Right cardiac atrium (tissue), 5 donors: ENCODE data around the gene RAB3D. TPM values are rescaled to one million over a fixed set of nuclear protein-coding genes. Genes with fewer than 3 reads are reported as not detected.

Experiments
- ATAC-seq, 2 donors: fragments of 200-7000 bp; cut with Tn5 transposase; one replicate each; pipeline versions ENCODE4 v1.8.0 to v1.9.1; 2020; ENCODE audit warnings: moderate library complexity in 2 of 2, mild to moderate bottlenecking in 1 of 2
- DNase-seq, 3 donors: peaks; one replicate each; pipeline ENCODE4 v3.0.0-alpha.2; 2020
- H3K27ac ChIP-seq: one replicate; pipeline ENCODE4 v1.5.1; 2013; ENCODE audit warnings: mild to moderate bottlenecking, low read length, control low read depth, moderate library complexity
- H3K27me3 ChIP-seq: one replicate; pipeline ENCODE4 v1.6.1; 2013; ENCODE audit not compliant: control insufficient read depth, insufficient read depth
- H3K4me1 ChIP-seq: one replicate; pipeline ENCODE4 v1.6.1; 2013; ENCODE audit warnings: low read length; ENCODE audit not compliant: control insufficient read depth, insufficient read depth
- H3K4me3 ChIP-seq: one replicate; pipeline ENCODE4 v1.5.1; 2013; ENCODE audit warnings: low read length, control low read depth
- H3K9me3 ChIP-seq: one replicate; pipeline ENCODE4 v1.6.1; 2013; ENCODE audit warnings: low read length; ENCODE audit not compliant: control insufficient read depth
- WGBS: extraction: QIAGEN DNeasy Blood & Tissue Kit; methylation state at CpG from one replicate; pipeline ENCODE4 v1.1.7; 2013; 5-methylcytosine and 5-hydroxymethylcytosine counted together
- intact Hi-C, 4 donors: fragments of 100-400 bp; cut with DNase I; formaldehyde crosslinking; loops; one replicate each; pipeline versions ENCODE4 v1.11.0 to v1.14.0; 2022 to 2023
- polyA plus RNA-seq: library from polyadenylated mRNA; stranded (reverse); fragments of 200-250 nt; gene quantifications from one replicate; pipeline ENCODE4 v1.2.3, GENCODE V29; 2013
- total RNA-seq, 4 donors: library from RNA; stranded (reverse); fragmentation: NEBNext Ultra II Directional; extraction: Animal tissue kit (Norgen Biotek cat#: 25700); gene quantifications; one replicate each; pipeline ENCODE4 v1.2.1, GENCODE V29; 2021
- donor health status: healthy with polysubstance abuse.
- donor health status: DM: no; HTN: yes; CAD: no.
- donor health status: DM: no; HTN: no; CAD: no.
- donor health status: DM: no; HTN: yes; CAD: no; lungs with severe emphysema.
- donor health status: DM: yes; HTN: yes; CAD: no.

The RAB3D gene
- total and polyA plus RNA-seq, 5 donors: 4.1 to 12.7 (median 12.2) TPM

- peak; percentile 97 to 99 (median 99) for DNase-seq
- Histone ChIP-seq H3K9me3 (no peaks in the 10 kb centered on the region), H3K27ac (peak overlapping the region; percentile 77), H3K4me3 (peak overlapping the region; percentile 21), H3K27me3 (no peaks in the 10 kb centered on the region), H3K4me1 (peaks cover 2% of the 10 kb centered on the region)
- 4% methylated on average over 41 of the region's 41 CpGs for WGBS
- intact Hi-C loops: loop anchor here in 3 of 4 donors (5.0 to 10.0 kb wide), 2 partner anchors 151 to 154 kb away; no protein-coding TSS in a partner anchor
- ATAC-seq: peak; percentile 97
Observed at GRCh38 chr19:11293433-11294389, 45.7 kb downstream of the RAB3D start.

GRCh38 chr19:11291991-11292390 lies 47.5 kb downstream of the RAB3D start:
- Histone ChIP-seq H3K4me1 (peaks cover 2% of the 10 kb centered on the region), H3K27me3 (no peaks in the 10 kb centered on the region), H3K4me3 (no peak overlapping the region), H3K27ac (no peak overlapping the region), H3K9me3 (no peaks in the 10 kb centered on the region)
- intact Hi-C loops: loop anchor here in 3 of 4 donors (5.0 to 10.0 kb wide), 2 partner anchors 153 to 155 kb away; no protein-coding TSS in a partner anchor
- ATAC-seq (no peak), DNase-seq (peak in 1 of 3 donors; percentile 18)
- WGBS: 69% methylated on average over 1 of the region's 1 CpG

GRCh38 chr19:11291415-11291814 lies 48.0 kb downstream of the RAB3D start:
- ATAC-seq (no peak), DNase-seq (no peak)
- H3K4me3 ChIP-seq: no peak overlapping the region
- 90% methylated on average over 7 of the region's 7 CpGs for WGBS
- peaks cover 2% of the 10 kb centered on the region for H3K4me1 ChIP-seq
- no peak overlapping the region for H3K27ac ChIP-seq
- H3K27me3 ChIP-seq: no peaks in the 10 kb centered on the region
- intact Hi-C loops: loop anchor here in 3 of 4 donors (5.0 to 10.0 kb wide), 2 partner anchors 153 to 156 kb away; no protein-coding TSS in a partner anchor
- H3K9me3 ChIP-seq: no peaks in the 10 kb centered on the region

- Histone ChIP-seq H3K27ac (no peak overlapping the region), H3K4me1 (peaks cover 2% of the 10 kb centered on the region), H3K4me3 (no peak overlapping the region), H3K27me3 (no peaks in the 10 kb centered on the region), H3K9me3 (no peaks in the 10 kb centered on the region)
- WGBS: 89% methylated on average over 4 of the region's 4 CpGs
- ATAC-seq (no peak), DNase-seq (no peak)
- intact Hi-C loops: loop anchor here in 3 of 4 donors (5.0 to 10.0 kb wide), 2 partner anchors 155 to 157 kb away; no protein-coding TSS in a partner anchor
Observed at GRCh38 chr19:11290256-11290655, 49.2 kb downstream of the RAB3D start.

GRCh38 chr19:11288349-11288748 lies 51.1 kb downstream of the RAB3D start:
- Histone ChIP-seq H3K27me3 (no peaks in the 10 kb centered on the region), H3K27ac (no peak overlapping the region), H3K4me1 (no peaks in the 10 kb centered on the region), H3K4me3 (no peak overlapping the region), H3K9me3 (no peaks in the 10 kb centered on the region)
- ATAC-seq (no peak), DNase-seq (peak in 2 of 3 donors; percentile 21 to 45)
- 86% methylated on average over 7 of the region's 7 CpGs for WGBS
- intact Hi-C loops: loop anchor here in 1 of 4 donors (5.0 kb wide), 1 partner anchor 41 kb away; no protein-coding TSS in a partner anchor

- DNase-seq (peak; percentile 47 to 72 (median 63)), ATAC-seq (peak; percentile 80 to 84)
- H3K9me3 ChIP-seq: no peaks in the 10 kb centered on the region
- H3K27me3 ChIP-seq: no peaks in the 10 kb centered on the region
- no peak overlapping the region for H3K4me3 ChIP-seq
- no peaks in the 10 kb centered on the region for H3K4me1 ChIP-seq
- intact Hi-C loops: loop anchor here in 1 of 4 donors (5.0 kb wide), 1 partner anchor 39 kb away; no protein-coding TSS in a partner anchor
- 30% methylated on average over 6 of the region's 6 CpGs for WGBS
- peak overlapping the region; percentile 48 for H3K27ac ChIP-seq
Observed at GRCh38 chr19:11286312-11286974, 53.0 kb downstream of the RAB3D start.

- intact Hi-C loops: no loop called here
- WGBS: 65% methylated on average over 6 of the region's 6 CpGs
- Histone ChIP-seq H3K4me1 (peaks cover 4% of the 10 kb centered on the region), H3K9me3 (no peaks in the 10 kb centered on the region), H3K4me3 (no peak overlapping the region), H3K27ac (no peak overlapping the region), H3K27me3 (no peaks in the 10 kb centered on the region)
- no peak for ATAC-seq
- peak in 1 of 3 donors; percentile 67 for DNase-seq
Observed at GRCh38 chr19:11284515-11284914, 54.9 kb downstream of the RAB3D start.

- H3K27ac ChIP-seq: no peak overlapping the region
- H3K27me3 ChIP-seq: no peaks in the 10 kb centered on the region
- H3K4me1 ChIP-seq: peaks cover 4% of the 10 kb centered on the region
- intact Hi-C loops: no loop called here
- H3K4me3 ChIP-seq: no peak overlapping the region
- WGBS: 63% methylated on average over 11 of the region's 11 CpGs
- H3K9me3 ChIP-seq: no peaks in the 10 kb centered on the region
- peak in 1 of 3 donors; percentile 66 for DNase-seq
- ATAC-seq: no peak
Observed at GRCh38 chr19:11281356-11282049, 58.0 kb downstream of the RAB3D start.

GRCh38 chr19:11279505-11280236 lies 59.8 kb downstream of the RAB3D start:
- Histone ChIP-seq H3K4me1 (peaks cover 4% of the 10 kb centered on the region), H3K9me3 (no peaks in the 10 kb centered on the region), H3K27me3 (no peaks in the 10 kb centered on the region), H3K27ac (peak overlapping the region; percentile 48), H3K4me3 (no peak overlapping the region)
- intact Hi-C loops: no loop called here
- ATAC-seq (no peak), DNase-seq (no peak)
- 66% methylated on average over 5 of the region's 5 CpGs for WGBS

GRCh38 chr19:11278670-11279069 lies 60.8 kb downstream of the RAB3D start:
- peak; percentile 93 to 95 for ATAC-seq
- H3K4me3 ChIP-seq: no peak overlapping the region
- DNase-seq: peak in 2 of 3 donors; percentile 58 to 78
- WGBS: 19% methylated on average over 6 of the region's 6 CpGs
- H3K4me1 ChIP-seq: peaks cover 4% of the 10 kb centered on the region
- no peaks in the 10 kb centered on the region for H3K27me3 ChIP-seq
- intact Hi-C loops: no loop called here
- H3K9me3 ChIP-seq: no peaks in the 10 kb centered on the region
- H3K27ac ChIP-seq: no peak overlapping the region
